Upper lobe of left lung (tissue), 6 donors: Measurements from ENCODE around the gene IFNG-AS1. TPM values are rescaled to one million over a fixed set of nuclear protein-coding genes. Genes with fewer than 3 reads are reported as not detected.

Experiments used
- ATAC-seq, 2 donors: fragments of 200-7000 bp; cut with Tn5 transposase; one replicate each; pipeline ENCODE4 v1.9.1; 2022; ENCODE audit warnings: mild to moderate bottlenecking in 2 of 2, moderate library complexity in 2 of 2; ENCODE audit not compliant: low FRiP score in 2 of 2
- DNase-seq, 2 donors: peaks; one replicate each; pipeline ENCODE4 v3.0.0-alpha.2; 2019 to 2020
- H3K27ac ChIP-seq, 4 donors: fragments of 200-600 bp; sonication (generic); one replicate each; pipeline ENCODE4 v1.5.1; 2016 to 2019
- H3K27me3 ChIP-seq, 4 donors: fragments of 200-600 bp; sonication (generic); one replicate each; pipeline ENCODE4 v1.5.1; 2017 to 2019
- H3K36me3 ChIP-seq, 4 donors: fragments of 200-600 bp; sonication (generic); one replicate each; pipeline ENCODE4 v1.5.1; 2016 to 2019
- H3K4me1 ChIP-seq, 4 donors: fragments of 200-600 bp; sonication (generic); one replicate each; pipeline ENCODE4 v1.5.1; 2018 to 2019
- H3K4me3 ChIP-seq, 4 donors: fragments of 200-600 bp; sonication (generic); one replicate each; pipeline ENCODE4 v1.5.1; 2017 to 2019; ENCODE audit warnings: mild to moderate bottlenecking in 2 of 4, moderate library complexity in 1 of 4
- H3K9me3 ChIP-seq, 4 donors: fragments of 200-600 bp; sonication (generic); one replicate each; pipeline ENCODE4 v1.5.1; 2018 to 2019
- EP300 ChIP-seq, 4 donors: sonication (generic); formaldehyde crosslinking; IDR thresholded peaks; one replicate each; pipeline ENCODE4 v1.5.1; 2017; ENCODE audit warnings: antibody characterized with exemption in 4 of 4, control low read depth in 2 of 4
- POLR2A ChIP-seq, 4 donors: fragments of 450-650 bp; IDR thresholded peaks; one replicate each; pipeline ENCODE4 v1.5.1; 2016 to 2017; ENCODE audit warnings: antibody characterized with exemption in 4 of 4, mild to moderate bottlenecking in 2 of 4
- POLR2AphosphoS5 ChIP-seq, 2 donors: sonication (generic); formaldehyde crosslinking; IDR thresholded peaks; one replicate each; pipeline ENCODE4 v1.5.1; 2017; ENCODE audit warnings: antibody characterized with exemption in 2 of 2
- WGBS, 2 donors: methylation state at CpG; one replicate each; pipeline ENCODE4 v1.1.5; 2017 to 2018; 5-methylcytosine and 5-hydroxymethylcytosine counted together
- total RNA-seq, 6 donors: library from RNA; depleted of rRNA in 4 of 6; stranded (reverse); fragments of >200 nt in 4 of 6; gene quantifications; one replicate each; pipeline versions ENCODE4 v1.1.0 to v1.2.1, GENCODE V29; 2016 to 2021
- TF ChIP-seq, protein P1 (sequence below), 6 experiments: fragments of 450-650 bp in 4 of 6; fragments of 200-600 bp in 2 of 6; sonication (generic) in 2 of 6; IDR thresholded peaks; one replicate each; pipeline ENCODE4 v1.5.1; 2016 to 2019; ENCODE audit warnings: antibody characterized with exemption in 6 of 6
- donor health status: DM: no; HTN: no; CAD: no; lungs with moderate emphysema.
- donor health status: DM: no; HTN: yes; CAD: no; lungs with severe emphysema.

The IFNG-AS1 gene
- total RNA-seq, result 1 to 10 TPM in 2 of 6 donors, under 1 TPM in 2, not detected in 2; 0.17 to 5.2 (median 1.7) TPM

DNA sequence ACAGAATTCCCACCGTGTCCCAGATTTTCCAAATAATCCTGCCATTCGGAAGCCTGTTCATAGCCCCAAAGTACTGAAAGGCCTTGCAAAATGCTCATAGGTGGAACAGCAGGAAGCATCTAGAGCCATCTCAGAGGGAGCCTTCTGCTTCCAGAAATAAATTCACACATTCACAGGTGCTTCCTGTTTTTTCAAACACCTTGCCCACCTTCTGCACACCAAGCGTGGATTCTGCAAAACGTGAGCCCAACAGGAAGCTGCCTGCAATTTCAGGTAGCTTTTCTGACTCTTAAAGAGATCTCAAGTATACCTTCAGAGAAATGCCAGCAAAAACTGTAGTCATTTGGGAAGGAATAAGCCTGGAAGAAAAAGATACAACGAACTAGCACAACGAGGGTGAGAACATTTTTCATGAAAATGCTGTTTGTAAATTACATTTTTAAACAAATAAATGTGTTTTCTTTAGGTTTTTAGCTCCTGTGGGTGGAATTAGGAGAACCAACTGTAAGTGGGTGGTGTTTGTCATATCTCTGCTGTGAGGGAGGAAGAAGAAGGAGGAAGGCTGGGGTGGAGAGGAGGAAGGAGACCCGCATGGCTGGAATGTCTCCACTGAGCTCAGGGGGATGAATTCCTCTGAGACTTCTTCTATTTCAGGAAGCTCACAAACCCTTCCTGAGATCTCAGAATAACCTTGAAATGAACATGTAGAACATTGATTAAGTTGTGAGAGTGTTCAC is at the start of gene IFNG-AS1:
Gene IFNG-AS1, plus strand, starts transcription at position 264 of the 737 bp plus-strand sequence.
- Histone ChIP-seq H3K4me3 (no peak within 1 kb of the TSS), H3K9me3 (no peaks in the 10 kb centered on the region), H3K36me3 (no peaks in the 10 kb centered on the region), H3K27ac (no peak within 1 kb of the TSS), H3K4me1 (no peaks in the 10 kb centered on the region), H3K27me3 (no peaks in the 10 kb centered on the region)
- no peak for ATAC-seq
- no peak for TF ChIP-seq EP300 (IDR thresholded peaks at IDR 0.05)
- TF ChIP-seq, protein P1, sequence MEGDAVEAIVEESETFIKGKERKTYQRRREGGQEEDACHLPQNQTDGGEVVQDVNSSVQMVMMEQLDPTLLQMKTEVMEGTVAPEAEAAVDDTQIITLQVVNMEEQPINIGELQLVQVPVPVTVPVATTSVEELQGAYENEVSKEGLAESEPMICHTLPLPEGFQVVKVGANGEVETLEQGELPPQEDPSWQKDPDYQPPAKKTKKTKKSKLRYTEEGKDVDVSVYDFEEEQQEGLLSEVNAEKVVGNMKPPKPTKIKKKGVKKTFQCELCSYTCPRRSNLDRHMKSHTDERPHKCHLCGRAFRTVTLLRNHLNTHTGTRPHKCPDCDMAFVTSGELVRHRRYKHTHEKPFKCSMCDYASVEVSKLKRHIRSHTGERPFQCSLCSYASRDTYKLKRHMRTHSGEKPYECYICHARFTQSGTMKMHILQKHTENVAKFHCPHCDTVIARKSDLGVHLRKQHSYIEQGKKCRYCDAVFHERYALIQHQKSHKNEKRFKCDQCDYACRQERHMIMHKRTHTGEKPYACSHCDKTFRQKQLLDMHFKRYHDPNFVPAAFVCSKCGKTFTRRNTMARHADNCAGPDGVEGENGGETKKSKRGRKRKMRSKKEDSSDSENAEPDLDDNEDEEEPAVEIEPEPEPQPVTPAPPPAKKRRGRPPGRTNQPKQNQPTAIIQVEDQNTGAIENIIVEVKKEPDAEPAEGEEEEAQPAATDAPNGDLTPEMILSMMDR (IDR thresholded peaks at IDR 0.05), result no peak
- TF ChIP-seq POLR2AphosphoS5 (IDR thresholded peaks at IDR 0.05), result no peak
- no peak for TF ChIP-seq POLR2A (IDR thresholded peaks at IDR 0.05)
- DNase-seq, result no peak
- 35 to 41% methylated on average over 7 of the region's 7 CpGs for WGBS, 2 donors

DNA sequence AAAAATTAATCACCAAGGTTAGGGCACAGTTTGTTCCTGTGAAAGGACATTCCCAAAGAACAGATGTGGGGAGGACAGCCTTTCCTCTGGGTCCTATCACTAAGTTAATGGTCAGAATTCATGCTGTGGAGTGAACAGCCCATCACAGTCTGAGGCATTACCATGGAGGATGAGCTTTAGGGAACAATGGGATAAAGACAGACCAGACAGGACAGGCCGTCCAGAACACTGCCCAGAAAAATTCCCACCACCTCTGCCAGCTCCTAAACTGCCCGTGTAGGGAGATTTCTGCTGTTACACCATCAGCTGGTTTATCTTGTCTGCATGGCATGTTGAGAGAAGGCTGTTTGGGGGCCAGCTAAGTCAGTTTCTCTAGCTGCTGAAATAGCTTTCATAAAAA is 49.6 kb upstream of the IFNG-AS1 start:
- no peak for ATAC-seq
- H3K27me3 ChIP-seq, result no peaks in the 10 kb centered on the region
- 62 to 63% methylated on average over 2 of the region's 2 CpGs for WGBS, 2 donors
- no peaks in the 10 kb centered on the region for H3K36me3 ChIP-seq
- TF ChIP-seq POLR2A (IDR thresholded peaks at IDR 0.05) (no peak), POLR2AphosphoS5 (IDR thresholded peaks at IDR 0.05) (no peak), EP300 (IDR thresholded peaks at IDR 0.05) (no peak)
- TF ChIP-seq, protein P1 (IDR thresholded peaks at IDR 0.05), result no peak
- no peaks in the 10 kb centered on the region for H3K4me1 ChIP-seq
- no peaks in the 10 kb centered on the region for H3K9me3 ChIP-seq
- no peak for DNase-seq
- H3K27ac ChIP-seq, result no peak overlapping the region
- no peak overlapping the region for H3K4me3 ChIP-seq

DNA sequence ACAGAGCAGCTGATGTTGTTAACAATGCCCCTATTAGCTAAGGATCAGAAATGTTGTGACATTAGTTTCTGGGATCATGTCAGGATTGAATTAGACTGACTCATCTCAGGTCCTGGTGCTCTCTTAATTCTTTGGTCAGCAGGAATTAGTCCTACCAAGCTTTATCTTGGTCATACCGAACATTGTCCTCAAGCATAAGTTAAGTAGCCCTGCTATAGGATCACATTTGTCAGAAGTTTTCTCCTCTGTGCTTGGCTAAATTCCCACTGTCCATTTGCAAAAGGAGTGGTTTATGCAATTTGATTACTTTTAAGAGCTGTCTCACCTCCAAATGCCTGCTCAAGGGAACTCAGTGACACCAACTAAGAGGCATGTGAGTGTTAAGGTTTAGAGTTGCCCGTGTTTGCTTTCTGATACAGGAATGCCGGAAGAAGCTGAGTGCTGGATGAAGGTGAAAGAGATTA is 48.4 kb upstream of the IFNG-AS1 start:
- DNase-seq, result peak in 1 of 2 donors; percentile 38
- Histone ChIP-seq H3K4me1 (no peaks in the 10 kb centered on the region), H3K36me3 (no peaks in the 10 kb centered on the region), H3K9me3 (no peaks in the 10 kb centered on the region), H3K27ac (no peak overlapping the region), H3K4me3 (no peak overlapping the region), H3K27me3 (no peaks in the 10 kb centered on the region)
- TF ChIP-seq POLR2AphosphoS5 (IDR thresholded peaks at IDR 0.05) (no peak), POLR2A (IDR thresholded peaks at IDR 0.05) (no peak)
- ATAC-seq, result no peak
- 51 to 53% methylated on average over 3 of the region's 3 CpGs for WGBS, 2 donors

DNA sequence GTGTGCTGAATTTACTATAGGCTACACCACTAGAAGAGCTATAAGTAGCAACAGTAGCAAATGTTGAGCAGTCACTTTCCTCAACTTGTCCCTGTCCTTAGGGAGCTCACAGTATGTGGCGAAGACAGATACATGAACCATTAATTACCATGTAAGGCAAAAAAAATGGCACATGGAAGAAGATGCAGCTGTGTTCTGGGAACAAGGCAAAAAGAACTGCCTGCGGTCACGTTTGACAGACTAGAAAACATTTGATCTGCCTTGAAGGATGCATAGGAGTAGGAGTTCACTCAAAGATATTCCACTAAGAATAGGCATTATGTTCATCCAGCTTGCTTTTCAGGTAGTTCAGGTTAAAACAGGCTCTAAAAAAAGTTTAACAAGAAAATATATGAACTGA is 46.5 kb upstream of the IFNG-AS1 start:
- H3K27ac ChIP-seq, result no peak overlapping the region
- 84 to 88% methylated on average over 3 of the region's 3 CpGs for WGBS, 2 donors
- DNase-seq, result no peak

DNA sequence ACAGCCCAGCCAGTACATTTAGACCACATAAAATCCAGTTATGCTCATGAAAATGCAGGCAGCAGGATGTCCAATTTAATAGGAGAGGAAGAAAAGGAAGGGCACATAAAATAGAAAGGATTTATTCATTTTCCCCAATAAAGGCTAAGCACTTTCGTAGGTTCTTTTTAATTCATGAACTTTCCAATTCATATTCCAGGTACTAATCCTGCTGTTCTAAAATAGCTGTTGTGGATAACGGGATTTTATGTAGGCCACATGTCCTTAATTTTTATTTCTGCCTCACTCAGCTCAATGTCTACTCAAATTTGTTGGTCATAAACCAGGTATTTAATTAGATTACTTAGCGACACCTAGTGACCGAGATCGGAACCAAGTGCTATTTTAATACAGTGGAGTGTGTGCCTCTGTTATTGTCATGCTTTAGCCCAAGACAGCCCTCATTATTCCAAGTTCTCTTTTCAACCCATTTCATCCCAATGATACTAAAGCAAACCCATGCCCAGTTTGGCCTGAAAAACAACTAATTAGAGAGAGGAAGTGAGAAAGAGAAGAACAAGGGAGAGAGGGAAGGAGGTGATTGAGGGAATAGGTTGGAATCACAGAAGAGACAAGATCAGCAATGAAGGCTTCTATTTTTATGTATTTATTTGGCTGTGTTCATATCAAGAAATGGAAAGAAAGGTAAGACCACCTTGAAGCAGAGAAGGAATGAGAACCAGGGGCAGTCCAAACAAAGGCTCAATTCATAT is 45.9 kb upstream of the IFNG-AS1 start:
- TF ChIP-seq, protein P1 (IDR thresholded peaks at IDR 0.05), result peak; percentile 56 to 80 (median 71)
- TF ChIP-seq POLR2A (IDR thresholded peaks at IDR 0.05), result no peak
- Histone ChIP-seq H3K27ac (no peak overlapping the region), H3K9me3 (no peaks in the 10 kb centered on the region), H3K4me1 (no peaks in the 10 kb centered on the region), H3K27me3 (no peaks in the 10 kb centered on the region), H3K36me3 (no peaks in the 10 kb centered on the region), H3K4me3 (no peak overlapping the region)
- WGBS, 2 donors, result 18 to 19% methylated on average over 5 of the region's 5 CpGs
- ATAC-seq (peak; percentile 75 to 89), DNase-seq (peak in 1 of 2 donors; percentile 46)

More for the DNA sequence above, 46.5 kb upstream of the IFNG-AS1 start:
- H3K9me3 ChIP-seq, result no peaks in the 10 kb centered on the region
- H3K36me3 ChIP-seq, result no peaks in the 10 kb centered on the region
- no peak overlapping the region for H3K4me3 ChIP-seq
- TF ChIP-seq POLR2AphosphoS5 (IDR thresholded peaks at IDR 0.05) (no peak), EP300 (IDR thresholded peaks at IDR 0.05) (no peak), POLR2A (IDR thresholded peaks at IDR 0.05) (no peak)
- TF ChIP-seq, protein P1 (IDR thresholded peaks at IDR 0.05), result no peak
- H3K4me1 ChIP-seq, result no peaks in the 10 kb centered on the region
- H3K27me3 ChIP-seq, result no peaks in the 10 kb centered on the region
- no peak for ATAC-seq
